Measurements from ENCODE around the gene KRTAP5-6.
"Not testable (repeated sequence)": the region's sequence is repeated elsewhere in the genome, so short reads cannot be mapped to it uniquely, and the experiment has no call there.

DNA sequence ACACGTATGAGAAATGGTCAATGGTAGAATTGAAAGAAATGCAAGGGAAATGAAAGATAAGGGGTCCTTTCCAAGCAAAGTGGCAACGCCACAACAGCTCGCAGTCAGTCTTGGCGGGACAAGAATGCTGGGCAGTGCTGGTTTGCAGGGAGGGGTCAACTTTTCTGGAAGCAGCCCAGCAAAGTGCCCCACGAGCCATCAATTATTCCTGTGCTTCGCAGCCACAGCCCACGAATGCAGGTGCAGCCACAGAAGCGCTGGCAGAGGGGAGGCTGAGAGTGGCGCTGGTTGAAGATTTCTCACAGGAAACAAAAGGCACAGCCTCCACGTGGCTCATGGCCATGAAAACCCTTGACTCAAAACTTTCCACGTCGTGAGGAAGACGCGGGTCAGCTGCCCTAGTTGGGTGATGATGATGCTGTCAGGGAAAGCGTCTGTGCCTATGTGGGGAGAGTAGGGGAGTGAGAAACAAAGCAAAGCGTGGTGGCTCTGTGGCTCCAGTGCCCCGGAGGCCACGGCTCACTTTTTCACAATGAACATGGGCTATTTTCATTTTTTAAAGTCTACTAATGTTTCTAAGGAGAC, 34.2 kb upstream of the KRTAP5-6 start:
- not testable (repeated sequence) for TF ChIP-seq POLR2A (IDR thresholded peaks at IDR 0.05)
- TF ChIP-seq, protein P1, sequence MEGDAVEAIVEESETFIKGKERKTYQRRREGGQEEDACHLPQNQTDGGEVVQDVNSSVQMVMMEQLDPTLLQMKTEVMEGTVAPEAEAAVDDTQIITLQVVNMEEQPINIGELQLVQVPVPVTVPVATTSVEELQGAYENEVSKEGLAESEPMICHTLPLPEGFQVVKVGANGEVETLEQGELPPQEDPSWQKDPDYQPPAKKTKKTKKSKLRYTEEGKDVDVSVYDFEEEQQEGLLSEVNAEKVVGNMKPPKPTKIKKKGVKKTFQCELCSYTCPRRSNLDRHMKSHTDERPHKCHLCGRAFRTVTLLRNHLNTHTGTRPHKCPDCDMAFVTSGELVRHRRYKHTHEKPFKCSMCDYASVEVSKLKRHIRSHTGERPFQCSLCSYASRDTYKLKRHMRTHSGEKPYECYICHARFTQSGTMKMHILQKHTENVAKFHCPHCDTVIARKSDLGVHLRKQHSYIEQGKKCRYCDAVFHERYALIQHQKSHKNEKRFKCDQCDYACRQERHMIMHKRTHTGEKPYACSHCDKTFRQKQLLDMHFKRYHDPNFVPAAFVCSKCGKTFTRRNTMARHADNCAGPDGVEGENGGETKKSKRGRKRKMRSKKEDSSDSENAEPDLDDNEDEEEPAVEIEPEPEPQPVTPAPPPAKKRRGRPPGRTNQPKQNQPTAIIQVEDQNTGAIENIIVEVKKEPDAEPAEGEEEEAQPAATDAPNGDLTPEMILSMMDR (IDR thresholded peaks at IDR 0.05 in 4 of 5, conservative IDR thresholded peaks at IDR 0.05 in 1 of 5): not testable (repeated sequence)

Data from gastrocnemius medialis (tissue), 4 donors.